Panc1 (cell line): ENCODE measurements around the gene PITRM1. TPM values are rescaled to one million over a fixed set of nuclear protein-coding genes. Genes with fewer than 3 reads are reported as not detected.

Experiments used
- ATAC-seq: fragments of 200-7000 bp; cut with Tn5 transposase; 2 replicates; pipeline ENCODE4 v1.9.1; 2020; ENCODE audit warnings: mild to moderate bottlenecking, moderate library complexity
- BruUV-seq: library from RNA; stranded (reverse); fragments of 400-500 nt; replicated peaks from 2 replicates; lab custom pipeline; 2021; lab: Mats Ljungman, UMichigan
- CTCF ChIA-PET: fragments of 300-600 bp; sonication (Branson Sonifier 250); formaldehyde crosslinking; loops from one replicate; lab custom pipeline; 2022; ENCODE audit warnings: antibody characterized with exemption; lab: Charles Lee
- POLR2A ChIA-PET: fragments of 300-600 bp; sonication (Branson Sonifier 250); formaldehyde crosslinking; loops from one replicate; lab custom pipeline; 2022; ENCODE audit warnings: antibody characterized with exemption; lab: Charles Lee
- DNase-seq: peaks from one replicate; pipeline ENCODE4 v3.0.0-alpha.2; 2010; ENCODE audit warnings: low read depth, low spot score
- H3K27ac ChIP-seq: 2 replicates; pipeline ENCODE4 v1.5.1; 2011; ENCODE audit warnings: mild to moderate bottlenecking, low read length, inconsistent platforms
- H3K27me3 ChIP-seq: fragments of 200-500 bp; sonication (Bioruptor generic); 2 replicates; pipeline ENCODE4 v1.6.0; 2014; ENCODE audit warnings: low read length, inconsistent platforms; ENCODE audit not compliant: control insufficient read depth, insufficient read depth
- H3K36me3 ChIP-seq: fragments of 200-500 bp; sonication (Bioruptor generic); 2 replicates; pipeline ENCODE4 v1.5.1; 2014; ENCODE audit warnings: inconsistent platforms, mild to moderate bottlenecking, low read length, moderate library complexity; ENCODE audit not compliant: control insufficient read depth, insufficient read depth
- H3K4me1 ChIP-seq: 2 replicates; pipeline ENCODE4 v1.5.1; 2011; ENCODE audit warnings: inconsistent platforms, mild to moderate bottlenecking, low read length, moderate library complexity; ENCODE audit not compliant: control insufficient read depth, insufficient read depth
- H3K4me3 ChIP-seq, 2 experiments: 2 replicates each; pipeline ENCODE4 v1.5.1; 2011 to 2012; ENCODE audit warnings: low read depth in 2 of 2, low read length in 2 of 2, mild to moderate bottlenecking in 2 of 2, inconsistent platforms in 1 of 2, moderate library complexity in 1 of 2
- H3K9me3 ChIP-seq: fragments of 200-500 bp; sonication (Bioruptor generic); 2 replicates; pipeline ENCODE4 v1.5.1; 2014; ENCODE audit warnings: low read depth, mild to moderate bottlenecking, inconsistent platforms, low read length, moderate library complexity; ENCODE audit not compliant: control insufficient read depth, insufficient read depth
- CTCF ChIP-seq: fragments of 450-650 bp; IDR thresholded peaks from 2 replicates; pipeline ENCODE4 v1.5.1; 2017; ENCODE audit warnings: mild to moderate bottlenecking
- POLR2AphosphoS5 ChIP-seq: IDR thresholded peaks from 2 replicates; pipeline ENCODE4 v1.6.1; 2012; ENCODE audit warnings: mild to moderate bottlenecking, low read depth, low read length, moderate library complexity
- REST ChIP-seq, 2 experiments: IDR thresholded peaks; 2 replicates each; pipeline ENCODE4 v1.6.1; 2011 to 2012; ENCODE audit warnings: low read depth in 2 of 2, control low read depth in 1 of 2, low read length in 1 of 2, mild to moderate bottlenecking in 1 of 2, moderate library complexity in 1 of 2; ENCODE audit not compliant: insufficient read depth in 1 of 2
- SIN3A ChIP-seq: IDR thresholded peaks from 2 replicates; pipeline ENCODE4 v1.6.1; 2012; ENCODE audit warnings: low read depth, mild to moderate bottlenecking, low read length, moderate library complexity, borderline replicate concordance; ENCODE audit not compliant: insufficient read depth
- TCF7L2 ChIP-seq: IDR thresholded peaks from 2 replicates; pipeline ENCODE4 v1.6.1; 2011; ENCODE audit warnings: mild to moderate bottlenecking, low read depth, low read length, inconsistent platforms
- in situ Hi-C: cut with HindIII; loops from 2 replicates; pipeline ENCODE4 v1.10.0; 2016; ENCODE audit warnings: low sequenced_read_pairs, low pct_unique_long_range_greater_than_20kb
- intact Hi-C: fragments of 100-400 bp; cut with micrococcal nuclease; formaldehyde crosslinking; loops from one replicate; pipeline ENCODE4 v1.10.0; 2022; ENCODE audit not compliant: unreplicated experiment
- total RNA-seq: library from RNA; stranded (reverse); gene quantifications from one replicate; pipeline ENCODE4 v1.2.1, GENCODE V29; 2021; ENCODE audit not compliant: unreplicated experiment

The PITRM1 gene
- total RNA-seq, 1 experiment from 2014 or later, result 63.5 TPM

GRCh38 chr10:3122486-3123205, 49.9 kb downstream of the PITRM1 start:
- Histone ChIP-seq H3K27ac (no peak overlapping the region), H3K4me1 (no peaks in the 10 kb centered on the region), H3K4me3 (no peak overlapping the region), H3K36me3 (peaks cover 13% of the 10 kb centered on the region), H3K9me3 (no peaks in the 10 kb centered on the region), H3K27me3 (no peaks in the 10 kb centered on the region)
- ChIA-PET POLR2A (no interaction called here), CTCF (no interaction called here)
- ATAC-seq (no peak), DNase-seq (no peak)
- in situ Hi-C loops (no loop called here), intact Hi-C loops (no loop called here)
- no TSS peak for BruUV-seq
- TF ChIP-seq CTCF (no peak), POLR2AphosphoS5 (no peak), REST (IDR thresholded peaks at IDR 0.05; ENCODE audit: insufficient read depth in 1 of 2, low read depth in 2 of 2, low read length in 1 of 2) (no peak), SIN3A (no peak), TCF7L2 (no peak)

- intact Hi-C loops, result no loop called here
- CTCF ChIA-PET, result no interaction called here
- peaks cover 13% of the 10 kb centered on the region for H3K36me3 ChIP-seq
- no peaks in the 10 kb centered on the region for H3K9me3 ChIP-seq
- no peaks in the 10 kb centered on the region for H3K4me1 ChIP-seq
- POLR2A ChIA-PET, result no interaction called here
- ATAC-seq, result no peak
- H3K27ac ChIP-seq, result no peak overlapping the region
- no peak for DNase-seq
- no peaks in the 10 kb centered on the region for H3K27me3 ChIP-seq
- no TSS peak for BruUV-seq
- in situ Hi-C loops, result no loop called here
- TF ChIP-seq SIN3A, result no peak
- TF ChIP-seq REST (IDR thresholded peaks at IDR 0.05; ENCODE audit: insufficient read depth in 1 of 2, low read depth in 2 of 2, low read length in 1 of 2), result no peak
- TF ChIP-seq TCF7L2, result no peak
- no peak for TF ChIP-seq CTCF
- no peak overlapping the region for H3K4me3 ChIP-seq
These were observed 50.5 kb downstream of the PITRM1 start for GRCh38 chr10:3122034-3122433.
